Right lobe of liver (tissue), 4 donors: ENCODE data around the gene ERC1.

Source experiments
- CTCF ChIP-seq, 4 donors: fragments of 200-600 bp in 3 of 4; fragments of 450-650 bp in 1 of 4; IDR thresholded peaks; one replicate each; pipeline versions ENCODE4 v1.5.1 to v1.8.0; 2016 to 2022; ENCODE audit warnings: antibody characterized with exemption in 4 of 4, mild to moderate bottlenecking in 2 of 4
- POLR2A ChIP-seq: fragments of 450-650 bp; IDR thresholded peaks from one replicate; pipeline ENCODE4 v1.6.1; 2017; ENCODE audit warnings: antibody characterized with exemption, mild to moderate bottlenecking
- donor health status: DM: no; HTN: no; CAD: no.
- donor health status: DM: no; HTN: no; CAD: no.
- donor health status: DM: no; HTN: yes; CAD: no.

GRCh38 chr12:954741-955140, 36.3 kb upstream of the ERC1 start:
- no peak for TF ChIP-seq POLR2A
- TF ChIP-seq CTCF (IDR thresholded peaks at IDR 0.05), result no peak
